Activated naive CD4-positive, alpha-beta T cell treated with anti-CD3 and anti-CD28 coated beads for 36 hours (primary cell): ENCODE data around the gene TEDC1. TPM values are rescaled to one million over a fixed set of nuclear protein-coding genes. Genes with fewer than 3 reads are reported as not detected.

Experiments
- CTCF ChIA-PET: fragments of 350-600 bp; sonication (Branson Sonifier 250); formaldehyde crosslinking; loops from one replicate; lab custom pipeline; 2021; ENCODE audit warnings: antibody characterized with exemption; lab: Charles Lee
- DNase-seq: peaks from one replicate; pipeline ENCODE4 v3.0.0-alpha.2; 2020
- H3K27ac Mint-ChIP-seq: one replicate; pipeline ENCODE4 v1.8.0; 2021; ENCODE audit warnings: mild to moderate bottlenecking, mixed read lengths
- H3K27me3 Mint-ChIP-seq: one replicate; pipeline ENCODE4 v1.8.0; 2021; ENCODE audit warnings: low read depth, mixed read lengths
- H3K36me3 Mint-ChIP-seq: one replicate; pipeline ENCODE4 v1.8.0; 2021; ENCODE audit warnings: low read depth, mixed read lengths
- H3K4me1 Mint-ChIP-seq: one replicate; pipeline ENCODE4 v1.8.0; 2021; ENCODE audit warnings: low read depth, mixed read lengths
- H3K4me3 Mint-ChIP-seq: one replicate; pipeline ENCODE4 v1.8.0; 2021; ENCODE audit warnings: mild to moderate bottlenecking, moderate library complexity, mixed read lengths
- H3K9me3 Mint-ChIP-seq: one replicate; pipeline ENCODE4 v1.8.0; 2021; ENCODE audit warnings: mixed read lengths
- intact Hi-C: fragments of 100-400 bp; cut with micrococcal nuclease; formaldehyde crosslinking; loops from one replicate; pipeline ENCODE4 v1.15.1; 2023
- total RNA-seq, 2 experiments: library from RNA; stranded (reverse); gene quantifications; one replicate each; pipeline ENCODE4 v1.2.3, GENCODE V29; 2021

The TEDC1 gene
- total RNA-seq, 2 experiments from 2014 or later, result 27.8 to 28.6 TPM

GRCh38 chr14:105492031-105492970, 1.3 kb downstream of the TEDC1 start:
- CTCF ChIA-PET, result interaction anchor here (0.7 to 1.2 kb wide), 7 partner anchors 10 to 517 kb away, joined by 3 to 5 read pairs (median 3); no protein-coding TSS in a partner anchor
- DNase-seq, result no peak
- no peaks in the 10 kb centered on the region for H3K9me3 Mint-ChIP-seq
- intact Hi-C loops, result loop anchor here (5.0 to 10.0 kb wide), 2 partner anchors 310 to 508 kb away; partner anchors contain the start of genes CLBA1 and NUDT14
- H3K4me1 Mint-ChIP-seq, result peaks cover 22% of the 10 kb centered on the region
- H3K36me3 Mint-ChIP-seq, result peaks cover 4% of the 10 kb centered on the region
- H3K4me3 Mint-ChIP-seq, result peak overlapping the region; percentile 83
- no peaks in the 10 kb centered on the region for H3K27me3 Mint-ChIP-seq
- peak overlapping the region; percentile 81 for H3K27ac Mint-ChIP-seq

GRCh38 chr14:105492971-105493871, 2.2 kb downstream of the TEDC1 start:
- Mint-ChIP-seq H3K27me3 (no peaks in the 10 kb centered on the region), H3K4me1 (peaks cover 17% of the 10 kb centered on the region), H3K27ac (no peak overlapping the region), H3K36me3 (peaks cover 4% of the 10 kb centered on the region), H3K9me3 (no peaks in the 10 kb centered on the region), H3K4me3 (no peak overlapping the region)
- intact Hi-C loops, result loop anchor here (5.0 to 10.0 kb wide), 2 partner anchors 311 to 508 kb away; partner anchors contain the start of genes CLBA1 and NUDT14
- DNase-seq, result no peak
- CTCF ChIA-PET, result interaction anchor here (0.5 to 1.1 kb wide), 3 partner anchors 12 to 47 kb away, joined by 3 read pairs; no protein-coding TSS in a partner anchor

- Mint-ChIP-seq H3K4me1 (peaks cover 11% of the 10 kb centered on the region), H3K27ac (no peak overlapping the region), H3K9me3 (no peaks in the 10 kb centered on the region), H3K27me3 (no peaks in the 10 kb centered on the region), H3K36me3 (peaks cover 4% of the 10 kb centered on the region), H3K4me3 (no peak overlapping the region)
- no peak for DNase-seq
- CTCF ChIA-PET, result interaction anchor here (0.5 kb wide), 1 partner anchor 47 kb away, joined by 3 read pairs; no protein-coding TSS in a partner anchor
- intact Hi-C loops, result loop anchor here (5.0 to 10.0 kb wide), 2 partner anchors 312 to 509 kb away; partner anchors contain the start of genes CLBA1 and NUDT14
Observed at GRCh38 chr14:105493921-105494605, 3.0 kb downstream of the TEDC1 start.

- Mint-ChIP-seq H3K27me3 (no peaks in the 10 kb centered on the region), H3K9me3 (no peaks in the 10 kb centered on the region), H3K36me3 (peaks cover 4% of the 10 kb centered on the region), H3K27ac (no peak overlapping the region), H3K4me3 (no peak overlapping the region), H3K4me1 (peaks cover 6% of the 10 kb centered on the region)
- DNase-seq, result no peak
- CTCF ChIA-PET, result no interaction called here
- intact Hi-C loops, result loop anchor here (5.0 to 10.0 kb wide), 2 partner anchors 312 to 510 kb away; partner anchors contain the start of genes CLBA1 and NUDT14
Observed at GRCh38 chr14:105494606-105494929, 3.5 kb downstream of the TEDC1 start.

GRCh38 chr14:105495101-105495989, 4.3 kb downstream of the TEDC1 start:
- Mint-ChIP-seq H3K27me3 (no peaks in the 10 kb centered on the region), H3K4me3 (no peak overlapping the region)
- CTCF ChIA-PET, result no interaction called here

GRCh38 chr14:105495990-105496830, 5.2 kb downstream of the TEDC1 start:
- Mint-ChIP-seq H3K9me3 (no peaks in the 10 kb centered on the region), H3K36me3 (peaks cover 4% of the 10 kb centered on the region), H3K4me3 (no peak overlapping the region), H3K27ac (no peak overlapping the region), H3K4me1 (peaks cover 5% of the 10 kb centered on the region), H3K27me3 (no peaks in the 10 kb centered on the region)
- intact Hi-C loops, result loop anchor here (10.0 kb wide), 1 partner anchor 511 kb away; the partner anchor contains the start of gene CLBA1
- DNase-seq, result no peak
- CTCF ChIA-PET, result no interaction called here

More at GRCh38 chr14:105495101-105495989, 4.3 kb downstream of the TEDC1 start:
- H3K9me3 Mint-ChIP-seq, result no peaks in the 10 kb centered on the region
- H3K36me3 Mint-ChIP-seq, result peaks cover 4% of the 10 kb centered on the region
- DNase-seq, result no peak
- no peak overlapping the region for H3K27ac Mint-ChIP-seq
- intact Hi-C loops, result loop anchor here (10.0 kb wide), 1 partner anchor 511 kb away; the partner anchor contains the start of gene CLBA1
- peaks cover 5% of the 10 kb centered on the region for H3K4me1 Mint-ChIP-seq

GRCh38 chr14:105496831-105497591, 6.0 kb downstream of the TEDC1 start:
- Mint-ChIP-seq H3K27ac (no peak overlapping the region), H3K9me3 (no peaks in the 10 kb centered on the region), H3K27me3 (no peaks in the 10 kb centered on the region), H3K36me3 (peaks cover 4% of the 10 kb centered on the region), H3K4me3 (no peak overlapping the region), H3K4me1 (peaks cover 1% of the 10 kb centered on the region)
- DNase-seq, result no peak
- CTCF ChIA-PET, result no interaction called here
- intact Hi-C loops, result loop anchor here (10.0 kb wide), 1 partner anchor 512 kb away; the partner anchor contains the start of gene CLBA1

- Mint-ChIP-seq H3K4me3 (no peak overlapping the region), H3K4me1 (no peaks in the 10 kb centered on the region), H3K27me3 (no peaks in the 10 kb centered on the region), H3K36me3 (peaks cover 4% of the 10 kb centered on the region), H3K27ac (no peak overlapping the region), H3K9me3 (no peaks in the 10 kb centered on the region)
- CTCF ChIA-PET, result no interaction called here
- intact Hi-C loops, result loop anchor here (10.0 kb wide), 1 partner anchor 513 kb away; the partner anchor contains the start of gene CLBA1
- DNase-seq, result no peak
Observed at GRCh38 chr14:105497671-105498429, 6.8 kb downstream of the TEDC1 start.
